Muscle layer of duodenum (tissue), 2 donors: ENCODE results near the gene RPS15A.
"Not testable (repeated sequence)": the region's sequence is repeated elsewhere in the genome, so short reads cannot be mapped to it uniquely, and the experiment has no call there.

Source experiments
- H3K27ac ChIP-seq: one replicate; pipeline ENCODE4 v1.7.0; 2013; ENCODE audit warnings: mild to moderate bottlenecking, low read length
- H3K27me3 ChIP-seq: one replicate; pipeline ENCODE4 v1.7.0; 2013; ENCODE audit warnings: low read depth, mild to moderate bottlenecking, control low read depth, low read length
- H3K36me3 ChIP-seq, 2 donors: one replicate each; pipeline ENCODE4 v1.7.0; 2013; ENCODE audit warnings: low read length in 2 of 2, control low read depth in 1 of 2, mild to moderate bottlenecking in 1 of 2; ENCODE audit not compliant: insufficient read depth in 2 of 2, control insufficient read depth in 1 of 2
- H3K4me1 ChIP-seq, 2 donors: one replicate each; pipeline ENCODE4 v1.7.0; 2013; ENCODE audit warnings: low read length in 2 of 2, mild to moderate bottlenecking in 2 of 2, control low read depth in 1 of 2, moderate library complexity in 1 of 2; ENCODE audit not compliant: insufficient read depth in 2 of 2, control insufficient read depth in 1 of 2
- H3K4me3 ChIP-seq, 2 donors: one replicate each; pipeline ENCODE4 v1.7.0; 2013; ENCODE audit warnings: low read length in 2 of 2, low read depth in 1 of 2, mild to moderate bottlenecking in 1 of 2
- H3K9me3 ChIP-seq, 2 donors: one replicate each; pipeline ENCODE4 v1.7.0; 2013; ENCODE audit warnings: low read length in 2 of 2, control low read depth in 1 of 2, mild to moderate bottlenecking in 1 of 2; ENCODE audit not compliant: control insufficient read depth in 1 of 2
- donor health status: healthy.

Gene RPS15A

GRCh38 chr16:18734279-18734678 is 55.9 kb downstream of the RPS15A start:
- H3K4me3 ChIP-seq, H3K27ac ChIP-seq, H3K27me3 ChIP-seq, H3K9me3 ChIP-seq, H3K4me1 ChIP-seq, H3K36me3 ChIP-seq: not testable (repeated sequence)
